K562 (cell line): Measurements from ENCODE around the gene NACC1. TPM values are rescaled to one million over a fixed set of nuclear protein-coding genes. Genes with fewer than 3 reads are reported as not detected.
A peak's percentile ranks its signal among the peaks of the same experiment; 100 is the strongest.

Experiments used
- HDAC2 ChIP-seq: fragments of 450-650 bp; IDR thresholded peaks from 2 replicates; pipeline ENCODE4 v1.6.1; 2016; ENCODE audit warnings: mild to moderate bottlenecking
- KAT8 ChIP-seq: fragments of 450-650 bp; IDR thresholded peaks from 2 replicates; pipeline ENCODE4 v1.6.1; 2016; ENCODE audit warnings: low read depth, mild to moderate bottlenecking
- MEF2A ChIP-seq: IDR thresholded peaks from 2 replicates; pipeline ENCODE4 v1.6.1; 2011; ENCODE audit warnings: low read depth, mild to moderate bottlenecking, low read length, moderate library complexity; ENCODE audit not compliant: control insufficient read depth
- MYNN ChIP-seq, 2 experiments: sonication (generic); formaldehyde crosslinking in 1 of 2; IDR thresholded peaks; 2 replicates each; pipeline versions ENCODE4 v1.5.0 to v1.6.1; 2016 to 2020; ENCODE audit warnings: antibody characterized with exemption in 1 of 2, missing genetic modification reagents in 1 of 2
- NBN ChIP-seq: fragments of 450-650 bp; IDR thresholded peaks from 2 replicates; pipeline ENCODE4 v1.6.1; 2016; ENCODE audit warnings: low read depth, mild to moderate bottlenecking
- PHF21A ChIP-seq: fragments of 450-650 bp; IDR thresholded peaks from 2 replicates; pipeline ENCODE4 v1.6.1; 2017; ENCODE audit warnings: low read depth, borderline replicate concordance
- POLR2B ChIP-seq: fragments of 450-650 bp; IDR thresholded peaks from 2 replicates; pipeline ENCODE4 v1.6.1; 2018; ENCODE audit warnings: low read depth; ENCODE audit not compliant: partially characterized antibody
- POLR3G ChIP-seq: IDR thresholded peaks from 2 replicates; pipeline ENCODE4 v1.6.1; 2011; ENCODE audit not compliant: insufficient read length, insufficient replicate concordance; ENCODE audit errors: extremely low read depth
- RBBP5 ChIP-seq: fragments of 200-600 bp; sonication (generic); IDR thresholded peaks from 2 replicates; pipeline ENCODE4 v1.6.1; 2012; ENCODE audit warnings: borderline replicate concordance, mild to moderate bottlenecking, low read length, control low read depth, inconsistent platforms; ENCODE audit not compliant: insufficient read depth, poor library complexity, severe bottlenecking
- RBM34 ChIP-seq: fragments of 200-400 bp; formaldehyde crosslinking; IDR thresholded peaks from 2 replicates; pipeline ENCODE4 v1.6.1; 2018; ENCODE audit warnings: low read length, borderline replicate concordance; ENCODE audit not compliant: insufficient read depth
- SAFB ChIP-seq: fragments of 200-400 bp; formaldehyde crosslinking; IDR thresholded peaks from 2 replicates; pipeline ENCODE4 v1.6.1; 2017; ENCODE audit warnings: low read depth, low read length, borderline replicate concordance
- USF2 ChIP-seq: sonication (generic); formaldehyde crosslinking; IDR thresholded peaks from 2 replicates; pipeline ENCODE4 v1.5.0; 2020; ENCODE audit warnings: missing genetic modification reagents
- ZFX ChIP-seq: sonication (generic); formaldehyde crosslinking; IDR thresholded peaks from 2 replicates; pipeline ENCODE4 v1.8.0; 2022; ENCODE audit warnings: mild to moderate bottlenecking, missing genetic modification reagents, moderate library complexity
- ZNF717 ChIP-seq: fragments of 250-450 bp; sonication (Bioruptor Pico); IDR thresholded peaks from 2 replicates; pipeline ENCODE4 v1.5.0; 2021
- ZSCAN32 ChIP-seq: fragments of 450-650 bp; formaldehyde crosslinking; IDR thresholded peaks from 2 replicates; pipeline ENCODE4 v1.4.0; 2020; ENCODE audit warnings: mild to moderate bottlenecking, moderate library complexity
- polyA plus RNA-seq, 8 experiments: library from polyadenylated mRNA; depleted of rRNA in 4 of 8; stranded (reverse) in 5 of 8; unstranded in 3 of 8; fragments of >200 nt; fragmentation: Nextera tagmentation in 2 of 8; fragmentation: Illumina TruSeq in 1 of 8; extraction: Ambion mirVana in 2 of 8; extraction: Trizol in 1 of 8; gene quantifications; 2 replicates each; pipeline versions ENCODE4 v1.2.1 to v1.2.3, GENCODE V29; 2011 to 2014; ENCODE audit warnings: inconsistent platforms in 1 of 8, missing spikeins in 1 of 8
- total RNA-seq, 7 experiments: library from RNA; depleted of rRNA in 6 of 7; stranded (reverse); fragments of >200 nt in 6 of 7; fragmentation: Illumina TruSeq in 2 of 7; extraction: Trizol in 2 of 7; gene quantifications; 2 replicates each; pipeline versions ENCODE4 v1.2.1 to v1.2.3, GENCODE V29; 2011 to 2021; ENCODE audit warnings: low replicate concordance in 1 of 7
- TF ChIP-seq, protein P1 (sequence below): fragments of 450-650 bp; IDR thresholded peaks from 2 replicates; pipeline ENCODE4 v1.6.1; 2014; ENCODE audit warnings: low read depth, mild to moderate bottlenecking, moderate library complexity, borderline replicate concordance
- TF ChIP-seq, protein P2 (sequence below): fragments of 450-650 bp; IDR thresholded peaks from 2 replicates; pipeline ENCODE4 v1.7.1; 2018; ENCODE audit warnings: mild to moderate bottlenecking, low read depth; ENCODE audit not compliant: partially characterized antibody
- TF ChIP-seq, protein P3 (sequence below): fragments of 450-650 bp; formaldehyde crosslinking; IDR thresholded peaks from 2 replicates; pipeline ENCODE4 v1.4.0; 2022; ENCODE audit warnings: missing genetic modification characterization
- TF ChIP-seq, protein P4 (sequence below): IDR thresholded peaks from 2 replicates; pipeline ENCODE4 v1.6.1; 2016; ENCODE audit warnings: missing genetic modification characterization, missing compliant biosample characterization

The NACC1 gene
- total and polyA plus RNA-seq, 9 of the 15 experiments (the other 6 are each of a cell fraction or from before 2014, with no cell fraction given): 0.04 to 96.6 (median 25.8) TPM

- no peak for TF ChIP-seq PHF21A
- 0 out of 2 replicates have a peak, but pooled peaks have one; percentile 29 for TF ChIP-seq MYNN (IDR thresholded peaks at IDR 0.05)
- no peak for TF ChIP-seq MYNN (CRISPR knock-in tag; IDR thresholded peaks at IDR 0.05)
- TF ChIP-seq, protein P1, sequence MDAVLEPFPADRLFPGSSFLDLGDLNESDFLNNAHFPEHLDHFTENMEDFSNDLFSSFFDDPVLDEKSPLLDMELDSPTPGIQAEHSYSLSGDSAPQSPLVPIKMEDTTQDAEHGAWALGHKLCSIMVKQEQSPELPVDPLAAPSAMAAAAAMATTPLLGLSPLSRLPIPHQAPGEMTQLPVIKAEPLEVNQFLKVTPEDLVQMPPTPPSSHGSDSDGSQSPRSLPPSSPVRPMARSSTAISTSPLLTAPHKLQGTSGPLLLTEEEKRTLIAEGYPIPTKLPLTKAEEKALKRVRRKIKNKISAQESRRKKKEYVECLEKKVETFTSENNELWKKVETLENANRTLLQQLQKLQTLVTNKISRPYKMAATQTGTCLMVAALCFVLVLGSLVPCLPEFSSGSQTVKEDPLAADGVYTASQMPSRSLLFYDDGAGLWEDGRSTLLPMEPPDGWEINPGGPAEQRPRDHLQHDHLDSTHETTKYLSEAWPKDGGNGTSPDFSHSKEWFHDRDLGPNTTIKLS: no peak
- TF ChIP-seq, protein P2, sequence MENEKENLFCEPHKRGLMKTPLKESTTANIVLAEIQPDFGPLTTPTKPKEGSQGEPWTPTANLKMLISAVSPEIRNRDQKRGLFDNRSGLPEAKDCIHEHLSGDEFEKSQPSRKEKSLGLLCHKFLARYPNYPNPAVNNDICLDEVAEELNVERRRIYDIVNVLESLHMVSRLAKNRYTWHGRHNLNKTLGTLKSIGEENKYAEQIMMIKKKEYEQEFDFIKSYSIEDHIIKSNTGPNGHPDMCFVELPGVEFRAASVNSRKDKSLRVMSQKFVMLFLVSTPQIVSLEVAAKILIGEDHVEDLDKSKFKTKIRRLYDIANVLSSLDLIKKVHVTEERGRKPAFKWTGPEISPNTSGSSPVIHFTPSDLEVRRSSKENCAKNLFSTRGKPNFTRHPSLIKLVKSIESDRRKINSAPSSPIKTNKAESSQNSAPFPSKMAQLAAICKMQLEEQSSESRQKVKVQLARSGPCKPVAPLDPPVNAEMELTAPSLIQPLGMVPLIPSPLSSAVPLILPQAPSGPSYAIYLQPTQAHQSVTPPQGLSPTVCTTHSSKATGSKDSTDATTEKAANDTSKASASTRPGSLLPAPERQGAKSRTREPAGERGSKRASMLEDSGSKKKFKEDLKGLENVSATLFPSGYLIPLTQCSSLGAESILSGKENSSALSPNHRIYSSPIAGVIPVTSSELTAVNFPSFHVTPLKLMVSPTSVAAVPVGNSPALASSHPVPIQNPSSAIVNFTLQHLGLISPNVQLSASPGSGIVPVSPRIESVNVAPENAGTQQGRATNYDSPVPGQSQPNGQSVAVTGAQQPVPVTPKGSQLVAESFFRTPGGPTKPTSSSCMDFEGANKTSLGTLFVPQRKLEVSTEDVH: no peak
- TF ChIP-seq RBBP5: no peak
- no peak for TF ChIP-seq KAT8
- peak; percentile 96 for TF ChIP-seq ZFX
- peak; percentile 38; the same call in 1 of the 2 replicates for TF ChIP-seq ZSCAN32
- TF ChIP-seq ZNF717 (CRISPR knock-in tag): no peak
- peak; percentile 48 for TF ChIP-seq USF2 (CRISPR knock-in tag)
- no peak for TF ChIP-seq SAFB
- no peak for TF ChIP-seq RBM34
- TF ChIP-seq, protein P3, sequence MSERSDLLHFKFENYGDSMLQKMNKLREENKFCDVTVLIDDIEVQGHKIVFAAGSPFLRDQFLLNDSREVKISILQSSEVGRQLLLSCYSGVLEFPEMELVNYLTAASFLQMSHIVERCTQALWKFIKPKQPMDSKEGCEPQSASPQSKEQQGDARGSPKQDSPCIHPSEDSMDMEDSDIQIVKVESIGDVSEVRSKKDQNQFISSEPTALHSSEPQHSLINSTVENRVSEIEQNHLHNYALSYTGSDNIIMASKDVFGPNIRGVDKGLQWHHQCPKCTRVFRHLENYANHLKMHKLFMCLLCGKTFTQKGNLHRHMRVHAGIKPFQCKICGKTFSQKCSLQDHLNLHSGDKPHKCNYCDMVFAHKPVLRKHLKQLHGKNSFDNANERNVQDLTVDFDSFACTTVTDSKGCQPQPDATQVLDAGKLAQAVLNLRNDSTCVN: 0 out of 2 replicates have a peak, but pooled peaks have one; percentile 9
- no peak for TF ChIP-seq POLR3G
- TF ChIP-seq, protein P4, sequence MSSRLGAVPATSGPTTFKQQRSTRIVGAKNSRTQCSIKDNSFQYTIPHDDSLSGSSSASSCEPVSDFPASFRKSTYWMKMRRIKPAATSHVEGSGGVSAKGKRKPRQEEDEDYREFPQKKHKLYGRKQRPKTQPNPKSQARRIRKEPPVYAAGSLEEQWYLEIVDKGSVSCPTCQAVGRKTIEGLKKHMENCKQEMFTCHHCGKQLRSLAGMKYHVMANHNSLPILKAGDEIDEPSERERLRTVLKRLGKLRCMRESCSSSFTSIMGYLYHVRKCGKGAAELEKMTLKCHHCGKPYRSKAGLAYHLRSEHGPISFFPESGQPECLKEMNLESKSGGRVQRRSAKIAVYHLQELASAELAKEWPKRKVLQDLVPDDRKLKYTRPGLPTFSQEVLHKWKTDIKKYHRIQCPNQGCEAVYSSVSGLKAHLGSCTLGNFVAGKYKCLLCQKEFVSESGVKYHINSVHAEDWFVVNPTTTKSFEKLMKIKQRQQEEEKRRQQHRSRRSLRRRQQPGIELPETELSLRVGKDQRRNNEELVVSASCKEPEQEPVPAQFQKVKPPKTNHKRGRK (tag): no peak
- TF ChIP-seq POLR2B: peak; percentile 80
- TF ChIP-seq NBN: no peak; the same call in 1 of the 2 replicates
- no peak for TF ChIP-seq MEF2A
- TF ChIP-seq HDAC2: no peak; the same call in 1 of the 2 replicates
Measured at GRCh38 chr19:13162724-13163608, 44.9 kb downstream of the NACC1 start (continued).
